Subcutaneous adipose tissue (tissue), 4 donors: ENCODE data around the gene AP3S2. TPM values are rescaled to one million over a fixed set of nuclear protein-coding genes. Genes with fewer than 3 reads are reported as not detected.

Source experiments
- CTCF ChIP-seq: fragments of 450-650 bp; IDR thresholded peaks from one replicate; pipeline ENCODE4 v1.5.1; 2016; ENCODE audit warnings: low read depth, mild to moderate bottlenecking, control low read depth, antibody characterized with exemption, moderate library complexity
- total RNA-seq, 4 donors: library from RNA; depleted of rRNA; stranded (reverse); fragments of >200 nt; gene quantifications; one replicate each; pipeline ENCODE4 v1.1.0, GENCODE V29; 2016

AP3S2 gene
- total RNA-seq, 4 donors from 2014 or later: 54.4 to 86.9 (median 66.9) TPM

- TF ChIP-seq CTCF: no peak
These were observed 105.8 kb downstream of the AP3S2 start for GRCh38 chr15:89787944-89788343.

- no peak for TF ChIP-seq CTCF
These were observed 108.0 kb downstream of the AP3S2 start for GRCh38 chr15:89785774-89786140.

GRCh38 chr15:89785064-89785773 lies 108.6 kb downstream of the AP3S2 start:
- no peak for TF ChIP-seq CTCF

- TF ChIP-seq CTCF: no peak
These were observed 109.2 kb downstream of the AP3S2 start for GRCh38 chr15:89784686-89784960.

GRCh38 chr15:89783861-89784685 lies 109.7 kb downstream of the AP3S2 start:
- TF ChIP-seq CTCF: no peak

- TF ChIP-seq CTCF: no peak
These were observed 110.5 kb downstream of the AP3S2 start for GRCh38 chr15:89783111-89783860.
